HEK293 (cell line): Measurements from ENCODE around the gene ATP8A1.

Source experiments
- CTCF ChIA-PET: fragments of 350-600 bp; formaldehyde crosslinking; extraction: SDS; loops from one replicate; lab custom pipeline; 2021; ENCODE audit warnings: antibody characterized with exemption; lab: Yijun Ruan, JAX
- POLR2A ChIA-PET: fragments of 300-600 bp; formaldehyde crosslinking; extraction: SDS; loops from one replicate; lab custom pipeline; 2020; ENCODE audit warnings: antibody characterized with exemption, inconsistent platforms; lab: Yijun Ruan, JAX
- H3K27ac ChIP-seq: fragments of 200-500 bp; sonication (Bioruptor generic); 2 replicates; pipeline ENCODE4 v1.5.1; 2014; ENCODE audit warnings: low read depth, low read length, control low read depth, inconsistent platforms; ENCODE audit errors: extremely low read depth
- H3K36me3 ChIP-seq, 2 experiments: fragments of 200-500 bp in 1 of 2; sonication (Bioruptor generic) in 1 of 2; 1 replicate in 1 of 2; 2 replicates in 1 of 2; pipeline ENCODE4 v1.5.1; 2014 to 2017; ENCODE audit warnings: inconsistent platforms in 2 of 2, low read length in 2 of 2; ENCODE audit not compliant: control insufficient read depth in 2 of 2, insufficient read depth in 1 of 2
- H3K4me1 ChIP-seq: fragments of 200-500 bp; sonication (Bioruptor generic); 2 replicates; pipeline ENCODE4 v1.5.1; 2014; ENCODE audit warnings: mild to moderate bottlenecking, low read length, inconsistent platforms; ENCODE audit not compliant: control insufficient read depth, insufficient read depth
- H3K4me3 ChIP-seq: 2 replicates; pipeline ENCODE4 v1.5.1; 2011; ENCODE audit warnings: low read depth, mild to moderate bottlenecking, control low read depth, low read length, moderate library complexity
- H3K9me3 ChIP-seq: fragments of 200-500 bp; sonication (Bioruptor generic); 2 replicates; pipeline ENCODE4 v1.5.1; 2014; ENCODE audit warnings: low read depth, low read length, inconsistent platforms; ENCODE audit not compliant: control insufficient read depth, insufficient read depth
- KLF9 ChIP-seq: fragments of 450-650 bp; formaldehyde crosslinking; IDR thresholded peaks from 2 replicates; pipeline ENCODE4 v1.5.1; 2016; ENCODE audit warnings: missing biosample characterization, missing genetic modification characterization, low read depth
- MYNN ChIP-seq: fragments of 450-650 bp; formaldehyde crosslinking; IDR thresholded peaks from 2 replicates; pipeline ENCODE4 v1.5.1; 2016; ENCODE audit warnings: missing biosample characterization, missing genetic modification characterization, borderline replicate concordance
- MZF1 ChIP-seq: fragments of 450-650 bp; formaldehyde crosslinking; IDR thresholded peaks from 2 replicates; pipeline ENCODE4 v1.5.1; 2017; ENCODE audit warnings: missing biosample characterization, missing genetic modification characterization, borderline replicate concordance
- SP3 ChIP-seq: fragments of 450-650 bp; formaldehyde crosslinking; IDR thresholded peaks from 2 replicates; pipeline ENCODE4 v1.5.1; 2016; ENCODE audit warnings: missing biosample characterization, missing genetic modification characterization
- TCF7L2 ChIP-seq: IDR thresholded peaks from 2 replicates; pipeline ENCODE4 v1.6.1; 2011; ENCODE audit warnings: low read depth, mild to moderate bottlenecking, inconsistent platforms, low read length, moderate library complexity, borderline replicate concordance
- ZBTB21 ChIP-seq: fragments of 450-650 bp; formaldehyde crosslinking; IDR thresholded peaks from 2 replicates; pipeline ENCODE4 v1.5.1; 2017; ENCODE audit warnings: missing biosample characterization, missing genetic modification characterization
- ZBTB8A ChIP-seq: fragments of 450-650 bp; formaldehyde crosslinking; IDR thresholded peaks from 2 replicates; pipeline ENCODE4 v1.5.1; 2016; ENCODE audit warnings: missing biosample characterization, missing genetic modification characterization
- ZFP69B ChIP-seq: fragments of 450-650 bp; formaldehyde crosslinking; IDR thresholded peaks from 2 replicates; pipeline ENCODE4 v1.5.1; 2016; ENCODE audit warnings: missing biosample characterization, missing genetic modification characterization
- ZNF214 ChIP-seq: fragments of 450-650 bp; formaldehyde crosslinking; IDR thresholded peaks from 2 replicates; pipeline ENCODE4 v1.5.1; 2017; ENCODE audit warnings: missing biosample characterization, mild to moderate bottlenecking, missing genetic modification characterization, borderline replicate concordance
- ZNF311 ChIP-seq: fragments of 450-650 bp; formaldehyde crosslinking; IDR thresholded peaks from 2 replicates; pipeline ENCODE4 v1.5.1; 2017; ENCODE audit warnings: missing biosample characterization, missing genetic modification characterization, borderline replicate concordance
- ZNF707 ChIP-seq: fragments of 450-650 bp; formaldehyde crosslinking; IDR thresholded peaks from 2 replicates; pipeline ENCODE4 v1.5.1; 2016; ENCODE audit warnings: missing biosample characterization, missing genetic modification characterization
- TF ChIP-seq, protein P1 (sequence below): fragments of 450-650 bp; formaldehyde crosslinking; IDR thresholded peaks from 2 replicates; pipeline ENCODE4 v1.5.1; 2017; ENCODE audit warnings: missing biosample characterization, missing genetic modification characterization
- TF ChIP-seq, protein P2 (sequence below): fragments of 450-650 bp; formaldehyde crosslinking; IDR thresholded peaks from 2 replicates; pipeline ENCODE4 v1.5.1; 2016; ENCODE audit warnings: missing biosample characterization, missing genetic modification characterization
- TF ChIP-seq, protein P3 (sequence below): fragments of 450-650 bp; formaldehyde crosslinking; IDR thresholded peaks from 2 replicates; pipeline ENCODE4 v1.5.1; 2016; ENCODE audit warnings: missing biosample characterization, missing genetic modification characterization
- TF ChIP-seq, protein P4 (sequence below): fragments of 450-650 bp; formaldehyde crosslinking; IDR thresholded peaks from 2 replicates; pipeline ENCODE4 v1.5.1; 2016; ENCODE audit warnings: missing biosample characterization, missing genetic modification characterization
- TF ChIP-seq, protein P5 (sequence below): fragments of 450-650 bp; formaldehyde crosslinking; IDR thresholded peaks from 2 replicates; pipeline ENCODE4 v1.5.1; 2017; ENCODE audit warnings: missing biosample characterization, missing genetic modification characterization

The ATP8A1 gene

DNA sequence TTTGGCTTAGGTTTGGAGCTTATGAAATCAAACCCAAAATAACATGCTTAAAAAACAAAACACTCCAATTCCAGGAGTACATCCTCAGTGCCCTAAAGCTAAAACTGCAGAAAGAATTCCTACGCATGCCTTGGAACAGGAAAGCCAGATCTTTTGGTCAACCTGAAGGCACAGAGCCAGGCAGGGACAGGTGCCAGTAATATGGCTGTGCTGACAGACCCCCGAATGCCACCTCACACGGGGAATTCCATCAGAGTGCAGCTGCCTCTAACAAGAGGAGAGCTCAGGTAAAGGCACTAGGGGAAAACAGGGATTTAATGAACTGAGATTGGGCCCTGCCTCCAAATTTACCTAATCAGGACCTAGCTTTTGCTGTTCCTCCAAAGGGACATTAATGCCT lies 182.5 kb downstream of the ATP8A1 start:
- H3K36me3 ChIP-seq, result no peaks in the 10 kb centered on the region
- no peaks in the 10 kb centered on the region for H3K4me1 ChIP-seq
- H3K4me3 ChIP-seq, result no peak overlapping the region
- TF ChIP-seq ZBTB8A (tag by site-specific recombination) (no peak), KLF9 (tag by site-specific recombination) (no peak), MZF1 (tag by site-specific recombination) (no peak), TCF7L2 (no peak), ZBTB21 (tag by site-specific recombination) (no peak)
- TF ChIP-seq, protein P1, sequence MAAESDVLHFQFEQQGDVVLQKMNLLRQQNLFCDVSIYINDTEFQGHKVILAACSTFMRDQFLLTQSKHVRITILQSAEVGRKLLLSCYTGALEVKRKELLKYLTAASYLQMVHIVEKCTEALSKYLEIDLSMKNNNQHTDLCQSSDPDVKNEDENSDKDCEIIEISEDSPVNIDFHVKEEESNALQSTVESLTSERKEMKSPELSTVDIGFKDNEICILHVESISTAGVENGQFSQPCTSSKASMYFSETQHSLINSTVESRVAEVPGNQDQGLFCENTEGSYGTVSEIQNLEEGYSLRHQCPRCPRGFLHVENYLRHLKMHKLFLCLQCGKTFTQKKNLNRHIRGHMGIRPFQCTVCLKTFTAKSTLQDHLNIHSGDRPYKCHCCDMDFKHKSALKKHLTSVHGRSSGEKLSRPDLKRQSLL (tag by site-specific recombination), result no peak
- TF ChIP-seq, protein P2, sequence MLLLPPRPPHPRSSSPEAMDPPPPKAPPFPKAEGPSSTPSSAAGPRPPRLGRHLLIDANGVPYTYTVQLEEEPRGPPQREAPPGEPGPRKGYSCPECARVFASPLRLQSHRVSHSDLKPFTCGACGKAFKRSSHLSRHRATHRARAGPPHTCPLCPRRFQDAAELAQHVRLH, result no peak
- TF ChIP-seq, protein P3, sequence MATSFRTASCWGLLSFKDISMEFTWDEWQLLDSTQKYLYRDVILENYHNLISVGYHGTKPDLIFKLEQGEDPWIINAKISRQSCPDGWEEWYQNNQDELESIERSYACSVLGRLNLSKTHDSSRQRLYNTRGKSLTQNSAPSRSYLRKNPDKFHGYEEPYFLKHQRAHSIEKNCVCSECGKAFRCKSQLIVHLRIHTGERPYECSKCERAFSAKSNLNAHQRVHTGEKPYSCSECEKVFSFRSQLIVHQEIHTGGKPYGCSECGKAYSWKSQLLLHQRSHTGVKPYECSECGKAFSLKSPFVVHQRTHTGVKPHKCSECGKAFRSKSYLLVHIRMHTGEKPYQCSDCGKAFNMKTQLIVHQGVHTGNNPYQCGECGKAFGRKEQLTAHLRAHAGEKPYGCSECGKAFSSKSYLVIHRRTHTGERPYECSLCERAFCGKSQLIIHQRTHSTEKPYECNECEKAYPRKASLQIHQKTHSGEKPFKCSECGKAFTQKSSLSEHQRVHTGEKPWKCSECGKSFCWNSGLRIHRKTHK (tag by site-specific recombination), result no peak
- POLR2A ChIA-PET, result no interaction called here
- CTCF ChIA-PET, result no interaction called here
- no peaks in the 10 kb centered on the region for H3K9me3 ChIP-seq
- no peak overlapping the region for H3K27ac ChIP-seq

DNA sequence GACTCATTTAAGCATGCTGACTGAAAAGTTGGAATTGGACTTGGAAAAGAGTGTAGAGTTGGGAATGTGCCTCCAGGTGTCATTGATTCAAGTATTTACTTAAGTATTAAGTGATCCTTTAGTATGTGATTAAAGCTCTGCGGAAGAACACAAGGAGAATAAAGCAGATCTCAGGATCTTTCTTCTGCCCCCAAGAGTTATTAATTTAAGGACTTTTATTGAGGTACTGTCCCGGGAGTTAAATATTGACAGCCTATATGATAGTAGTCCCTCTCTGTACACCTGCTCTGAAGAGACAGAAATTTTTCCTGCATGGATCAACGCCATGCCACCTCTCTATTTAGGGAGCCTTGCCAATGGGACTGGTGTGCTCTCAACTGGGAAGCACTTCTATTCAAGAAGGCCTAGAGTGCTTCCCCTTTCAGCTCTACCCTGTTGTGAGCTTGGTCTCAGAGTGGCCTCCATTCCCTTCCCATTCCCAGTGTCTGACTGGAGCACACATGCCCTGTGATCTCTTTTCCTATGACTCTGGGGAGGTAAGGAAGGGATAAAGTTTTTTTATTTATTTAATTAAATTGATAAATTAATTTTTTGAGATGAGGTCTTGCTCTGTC lies 183.7 kb downstream of the ATP8A1 start:
- no peaks in the 10 kb centered on the region for H3K36me3 ChIP-seq
- POLR2A ChIA-PET, result no interaction called here
- H3K27ac ChIP-seq, result no peak overlapping the region
- TF ChIP-seq, protein P1 (tag by site-specific recombination), result no peak
- TF ChIP-seq ZNF707 (tag by site-specific recombination) (no peak), MYNN (tag by site-specific recombination) (no peak), ZNF214 (tag by site-specific recombination) (no peak), ZFP69B (no peak), ZNF311 (tag by site-specific recombination) (no peak), SP3 (tag by site-specific recombination) (no peak)
- TF ChIP-seq, protein P4, sequence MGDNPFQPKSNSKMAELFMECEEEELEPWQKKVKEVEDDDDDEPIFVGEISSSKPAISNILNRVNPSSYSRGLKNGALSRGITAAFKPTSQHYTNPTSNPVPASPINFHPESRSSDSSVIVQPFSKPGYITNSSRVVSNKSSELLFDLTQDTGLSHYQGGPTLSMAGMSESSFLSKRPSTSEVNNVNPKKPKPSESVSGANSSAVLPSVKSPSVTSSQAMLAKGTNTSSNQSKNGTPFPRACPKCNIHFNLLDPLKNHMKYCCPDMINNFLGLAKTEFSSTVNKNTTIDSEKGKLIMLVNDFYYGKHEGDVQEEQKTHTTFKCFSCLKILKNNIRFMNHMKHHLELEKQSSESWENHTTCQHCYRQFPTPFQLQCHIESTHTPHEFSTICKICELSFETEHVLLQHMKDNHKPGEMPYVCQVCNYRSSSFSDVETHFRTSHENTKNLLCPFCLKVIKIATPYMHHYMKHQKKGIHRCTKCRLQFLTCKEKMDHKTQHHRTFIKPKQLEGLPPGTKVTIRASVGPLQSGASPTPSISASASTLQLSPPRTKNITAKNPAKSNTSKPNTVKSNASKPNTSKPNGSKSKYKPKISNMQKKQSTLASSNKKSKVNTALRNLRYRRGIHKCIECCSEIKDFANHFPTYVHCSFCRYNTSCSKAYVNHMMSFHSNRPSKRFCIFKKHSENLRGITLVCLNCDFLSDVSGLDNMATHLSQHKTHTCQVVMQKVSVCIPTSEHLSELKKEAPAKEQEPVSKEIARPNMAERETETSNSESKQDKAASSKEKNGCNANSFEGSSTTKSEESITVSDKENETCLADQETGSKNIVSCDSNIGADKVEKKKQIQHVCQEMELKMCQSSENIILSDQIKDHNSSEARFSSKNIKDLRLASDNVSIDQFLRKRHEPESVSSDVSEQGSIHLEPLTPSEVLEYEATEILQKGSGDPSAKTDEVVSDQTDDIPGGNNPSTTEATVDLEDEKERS (tag by site-specific recombination), result no peak
- TF ChIP-seq, protein P5, sequence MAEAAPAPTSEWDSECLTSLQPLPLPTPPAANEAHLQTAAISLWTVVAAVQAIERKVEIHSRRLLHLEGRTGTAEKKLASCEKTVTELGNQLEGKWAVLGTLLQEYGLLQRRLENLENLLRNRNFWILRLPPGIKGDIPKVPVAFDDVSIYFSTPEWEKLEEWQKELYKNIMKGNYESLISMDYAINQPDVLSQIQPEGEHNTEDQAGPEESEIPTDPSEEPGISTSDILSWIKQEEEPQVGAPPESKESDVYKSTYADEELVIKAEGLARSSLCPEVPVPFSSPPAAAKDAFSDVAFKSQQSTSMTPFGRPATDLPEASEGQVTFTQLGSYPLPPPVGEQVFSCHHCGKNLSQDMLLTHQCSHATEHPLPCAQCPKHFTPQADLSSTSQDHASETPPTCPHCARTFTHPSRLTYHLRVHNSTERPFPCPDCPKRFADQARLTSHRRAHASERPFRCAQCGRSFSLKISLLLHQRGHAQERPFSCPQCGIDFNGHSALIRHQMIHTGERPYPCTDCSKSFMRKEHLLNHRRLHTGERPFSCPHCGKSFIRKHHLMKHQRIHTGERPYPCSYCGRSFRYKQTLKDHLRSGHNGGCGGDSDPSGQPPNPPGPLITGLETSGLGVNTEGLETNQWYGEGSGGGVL (tag by site-specific recombination), result no peak
- TF ChIP-seq, protein P2, result no peak
- TF ChIP-seq, all 188 proteins: peak for 0
- no peaks in the 10 kb centered on the region for H3K9me3 ChIP-seq
- H3K4me3 ChIP-seq, result no peak overlapping the region
- CTCF ChIA-PET, result interaction anchor here (0.7 kb wide), 1 partner anchor 346 kb away, joined by 5 read pairs; no protein-coding TSS in a partner anchor
- no peaks in the 10 kb centered on the region for H3K4me1 ChIP-seq
